T-cell (primary cell): ENCODE results near the gene MATN1. TPM values are rescaled to one million over a fixed set of nuclear protein-coding genes. Genes with fewer than 3 reads are reported as not detected.

ENCODE experiments used
- ATAC-seq, 4 experiments: fragments of 200-7000 bp in 3 of 4; fragments of 150-1000 bp in 1 of 4; cut with Tn5 transposase; replicated peaks in 1 of 4; 1 replicate in 3 of 4; 2 replicates in 1 of 4; pipeline ENCODE4 v1.10.0; 2021; ENCODE audit warnings: moderate library complexity in 3 of 4, mild to moderate bottlenecking in 2 of 4, moderate number of reproducible peaks in 1 of 4
- CTCF ChIA-PET, 2 donors: fragments of 300-600 bp; sonication (Branson Sonifier 250); formaldehyde crosslinking; loops; one replicate each; lab custom pipeline; 2022; ENCODE audit warnings: antibody characterized with exemption in 2 of 2; lab: Charles Lee
- POLR2A ChIA-PET, 2 donors: fragments of 300-600 bp; sonication (Branson Sonifier 250); formaldehyde crosslinking; loops; one replicate each; lab custom pipeline; 2022; ENCODE audit warnings: antibody characterized with exemption in 2 of 2; lab: Charles Lee
- DNase-seq, 35 experiments: peaks; one replicate each; pipeline versions ENCODE4 v3.0.0 to v3.0.0-alpha.2; 2013 to 2023
- H3K27ac ChIP-seq: one replicate; pipeline ENCODE4 v1.5.1; 2013; ENCODE audit warnings: low read length
- H3K27me3 ChIP-seq, 2 experiments: replicated peaks in 1 of 2; 1 replicate in 1 of 2; 2 replicates in 1 of 2; pipeline versions ENCODE4 v1.6.1 to v1.7.0; 2013; ENCODE audit warnings: low read length in 1 of 2, mixed read lengths in 1 of 2; ENCODE audit not compliant: control insufficient read depth in 2 of 2, insufficient read depth in 2 of 2; ENCODE audit errors: extremely low read depth in 1 of 2
- H3K36me3 ChIP-seq, 2 donors: 1 replicate in 1 of 2; 2 replicates in 1 of 2; pipeline versions ENCODE4 v1.6.1 to v1.7.0; 2013; ENCODE audit warnings: low read length in 1 of 2; ENCODE audit not compliant: control insufficient read depth in 2 of 2, insufficient read depth in 1 of 2; ENCODE audit errors: extremely low read depth in 1 of 2
- H3K4me1 ChIP-seq, 2 experiments: 1 replicate in 1 of 2; 2 replicates in 1 of 2; pipeline versions ENCODE4 v1.6.1 to v1.7.0; 2013; ENCODE audit warnings: low read length in 2 of 2, mixed read lengths in 1 of 2; ENCODE audit not compliant: insufficient read depth in 2 of 2, control insufficient read depth in 1 of 2; ENCODE audit errors: extremely low read depth in 1 of 2
- H3K4me3 ChIP-seq, 2 donors: 1 replicate in 1 of 2; 2 replicates in 1 of 2; pipeline versions ENCODE4 v1.5.1 to v1.7.0; 2013; ENCODE audit warnings: mild to moderate bottlenecking in 2 of 2, low read length in 1 of 2, moderate library complexity in 1 of 2; ENCODE audit not compliant: control insufficient read depth in 1 of 2; ENCODE audit errors: extremely low read depth in 1 of 2
- H3K9me3 ChIP-seq: 2 replicates; pipeline ENCODE4 v1.7.0; 2013
- H3K27ac Mint-ChIP-seq, 2 donors: one replicate each; pipeline ENCODE4 v1.8.0; 2020 to 2021; ENCODE audit warnings: mild to moderate bottlenecking in 2 of 2, mixed read lengths in 2 of 2
- H3K27me3 Mint-ChIP-seq, 2 donors: one replicate each; pipeline ENCODE4 v1.8.0; 2021 to 2022; ENCODE audit warnings: mixed read lengths in 2 of 2
- H3K36me3 Mint-ChIP-seq: one replicate; pipeline ENCODE4 v1.8.0; 2021; ENCODE audit warnings: mixed read lengths
- H3K4me1 Mint-ChIP-seq, 3 donors: one replicate each; pipeline ENCODE4 v1.8.0; 2020 to 2022; ENCODE audit warnings: mixed read lengths in 3 of 3, mild to moderate bottlenecking in 1 of 3
- H3K4me3 Mint-ChIP-seq, 3 donors: one replicate each; pipeline ENCODE4 v1.8.0; 2020 to 2022; ENCODE audit warnings: mild to moderate bottlenecking in 3 of 3, mixed read lengths in 3 of 3, moderate library complexity in 3 of 3
- H3K9me3 Mint-ChIP-seq, 3 donors: one replicate each; pipeline ENCODE4 v1.8.0; 2020 to 2022; ENCODE audit warnings: mixed read lengths in 3 of 3
- WGBS: methylation state at CpG from one replicate; pipeline ENCODE4 v1.1.5; 2013; ENCODE audit warnings: missing lambda C conversion rate; ENCODE audit not compliant: insufficient coverage; 5-methylcytosine and 5-hydroxymethylcytosine counted together
- total RNA-seq, 35 experiments: library from RNA in 6 of 35; stranded (reverse) in 6 of 35; fragments of 120-200 nt in 1 of 35; gene quantifications; one replicate each; pipeline versions ENCODE4 v1.2.1 to v1.2.4 and lab custom pipeline; 2013 to 2026

Gene MATN1
- total RNA-seq, 5 donors from 2014 or later (not counting 1 experiment from before 2014, with no cell fraction given): 0.20 to 5.5 (median 0.60) TPM

DNA sequence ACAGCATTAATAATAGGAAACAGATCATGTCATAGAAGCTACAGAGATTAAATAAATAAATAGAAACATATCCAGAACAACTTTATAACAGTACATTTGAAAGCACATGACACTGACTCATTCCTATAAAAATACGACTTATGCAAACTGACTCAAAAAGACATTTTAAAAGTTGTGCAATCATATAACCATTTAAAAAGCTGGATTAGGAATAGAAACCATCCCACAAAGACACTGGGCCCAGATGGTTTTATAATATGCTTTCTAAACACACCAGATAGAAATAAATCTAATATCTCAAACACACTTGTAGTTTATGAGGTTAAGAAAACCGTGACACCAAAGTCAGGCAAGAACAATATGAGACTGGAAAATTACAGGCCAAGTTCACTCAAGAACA is 47.6 kb downstream of the MATN1 start:
- Mint-ChIP-seq H3K4me1 (no peaks in the 10 kb centered on the region), H3K4me3 (no peak overlapping the region), H3K27ac (no peak overlapping the region), H3K27me3 (peaks cover 27 to 35% of the 10 kb centered on the region in 2 donors), H3K9me3 (peaks cover 7 to 23% (median 8%) of the 10 kb centered on the region in 3 donors), H3K36me3 (peaks cover 4% of the 10 kb centered on the region)
- Histone ChIP-seq H3K4me3 (no peak overlapping the region), H3K27ac (no peak overlapping the region), H3K36me3 (no peaks in the 10 kb centered on the region), H3K27me3 (peaks cover 2 to 33% of the 10 kb centered on the region in 2 experiments), H3K9me3 (no peaks in the 10 kb centered on the region), H3K4me1 (no peaks in the 10 kb centered on the region)
- CTCF ChIA-PET: no interaction called here
- DNase-seq (no peak), ATAC-seq (no peak)
- WGBS: no CpG with 5 or more reads among the region's 2 CpGs
- POLR2A ChIA-PET: no interaction called here

DNA sequence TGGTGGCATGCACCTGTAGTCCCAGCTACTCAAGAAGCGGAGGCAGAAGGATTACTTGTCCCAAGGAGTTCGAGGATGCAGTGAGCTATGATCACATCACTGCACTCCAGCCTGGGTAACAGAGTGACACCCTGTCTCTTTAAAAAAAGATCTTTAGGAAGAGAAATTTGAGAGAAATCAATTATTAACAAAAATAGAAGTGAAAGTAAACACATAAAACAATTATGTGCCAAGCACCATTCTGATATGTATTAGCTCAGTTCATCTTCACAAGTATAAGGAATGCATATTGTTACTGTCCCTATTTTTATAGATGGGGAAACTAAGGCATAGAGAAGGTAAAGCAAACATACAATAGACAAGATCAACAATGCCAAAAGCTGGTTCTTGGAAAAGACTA is 48.1 kb downstream of the MATN1 start:
- Histone ChIP-seq H3K27ac (no peak overlapping the region), H3K36me3 (no peaks in the 10 kb centered on the region), H3K4me1 (no peaks in the 10 kb centered on the region), H3K9me3 (no peaks in the 10 kb centered on the region), H3K4me3 (no peak overlapping the region), H3K27me3 (peaks cover 2 to 37% of the 10 kb centered on the region in 2 experiments)
- WGBS: 100% methylated on average over 1 of the region's 2 CpGs
- DNase-seq (no peak), ATAC-seq (no peak)
- Mint-ChIP-seq H3K36me3 (peaks cover 4% of the 10 kb centered on the region), H3K4me3 (no peak overlapping the region), H3K4me1 (no peaks in the 10 kb centered on the region), H3K27me3 (peaks cover 27 to 38% of the 10 kb centered on the region in 2 donors), H3K27ac (no peak overlapping the region), H3K9me3 (peaks cover 7 to 23% (median 8%) of the 10 kb centered on the region in 3 donors)
- CTCF ChIA-PET: no interaction called here
- POLR2A ChIA-PET: no interaction called here

DNA sequence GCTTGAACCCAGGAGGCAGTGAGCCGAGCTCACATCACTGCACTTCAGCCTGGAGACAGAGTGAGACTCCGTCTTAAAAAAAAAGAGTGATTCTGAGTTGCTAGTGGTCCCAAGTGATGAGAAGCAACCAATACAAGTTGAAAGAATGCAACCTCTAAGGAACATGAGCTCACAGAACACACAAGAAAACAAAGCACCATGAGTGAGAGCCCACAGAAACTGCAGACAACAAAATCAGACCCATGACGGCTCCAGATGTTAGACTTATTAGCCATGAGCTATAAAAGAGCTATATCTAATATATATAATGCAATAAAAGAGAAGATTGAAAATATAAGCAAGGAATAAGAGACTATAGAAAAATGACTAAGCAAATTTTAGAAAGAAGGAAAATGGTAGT is 50.0 kb downstream of the MATN1 start:
- H3K9me3 ChIP-seq: no peaks in the 10 kb centered on the region
- no peaks in the 10 kb centered on the region for H3K4me1 ChIP-seq
- H3K4me1 Mint-ChIP-seq: no peaks in the 10 kb centered on the region
- no peaks in the 10 kb centered on the region for H3K36me3 ChIP-seq
- H3K27ac Mint-ChIP-seq: no peak overlapping the region
- CTCF ChIA-PET: interaction anchor here in 1 of 2 donors (0.6 kb wide), 2 partner anchors 130 to 303 kb away, joined by 4 to 6 read pairs; no protein-coding TSS in a partner anchor
- peaks cover 4% of the 10 kb centered on the region for H3K36me3 Mint-ChIP-seq
- H3K27me3 ChIP-seq: peaks cover 2 to 31% of the 10 kb centered on the region in 2 experiments
- POLR2A ChIA-PET: no interaction called here
- no peak overlapping the region for H3K4me3 ChIP-seq
- H3K4me3 Mint-ChIP-seq: no peak overlapping the region
- DNase-seq (no peak), ATAC-seq (no peak)
- H3K27ac ChIP-seq: no peak overlapping the region
- H3K9me3 Mint-ChIP-seq: peaks cover 7 to 23% (median 8%) of the 10 kb centered on the region in 3 donors
- 100% methylated on average over 1 of the region's 3 CpGs for WGBS
- peaks cover 29 to 46% of the 10 kb centered on the region in 2 donors for H3K27me3 Mint-ChIP-seq

GRCh38 chr1:30672661-30673060 is 50.7 kb downstream of the MATN1 start:
- Histone ChIP-seq H3K27ac (no peak overlapping the region), H3K27me3 (peaks cover 2 to 28% of the 10 kb centered on the region in 2 experiments), H3K4me1 (no peaks in the 10 kb centered on the region), H3K9me3 (no peaks in the 10 kb centered on the region), H3K36me3 (no peaks in the 10 kb centered on the region), H3K4me3 (no peak overlapping the region)
- Mint-ChIP-seq H3K9me3 (peaks cover 7 to 23% (median 8%) of the 10 kb centered on the region in 3 donors), H3K4me1 (no peaks in the 10 kb centered on the region), H3K4me3 (no peak overlapping the region), H3K27me3 (peaks cover 23 to 46% of the 10 kb centered on the region in 2 donors), H3K27ac (no peak overlapping the region), H3K36me3 (peaks cover 4% of the 10 kb centered on the region)
- no CpG with 5 or more reads among the region's 1 CpG for WGBS
- DNase-seq: no peak
- CTCF ChIA-PET: no interaction called here
- no peak for ATAC-seq
- POLR2A ChIA-PET: no interaction called here

GRCh38 chr1:30670240-30671060 is 52.9 kb downstream of the MATN1 start:
- POLR2A ChIA-PET: no interaction called here
- H3K36me3 ChIP-seq: no peaks in the 10 kb centered on the region
- peaks cover 17 to 38% of the 10 kb centered on the region in 2 donors for H3K27me3 Mint-ChIP-seq
- no peaks in the 10 kb centered on the region for H3K4me1 Mint-ChIP-seq
- no peak overlapping the region for H3K4me3 Mint-ChIP-seq
- H3K27ac ChIP-seq: no peak overlapping the region
- CTCF ChIA-PET: no interaction called here
- H3K27me3 ChIP-seq: peaks cover 2 to 28% of the 10 kb centered on the region in 2 experiments
- DNase-seq (no peak), ATAC-seq (no peak)
- no peaks in the 10 kb centered on the region for H3K9me3 ChIP-seq
- H3K4me1 ChIP-seq: no peaks in the 10 kb centered on the region
- 59% methylated on average over 6 of the region's 9 CpGs for WGBS
- H3K9me3 Mint-ChIP-seq: peaks cover 7 to 18% (median 8%) of the 10 kb centered on the region in 3 donors
- no peak overlapping the region for H3K4me3 ChIP-seq
- no peak overlapping the region for H3K27ac Mint-ChIP-seq
- peaks cover 4% of the 10 kb centered on the region for H3K36me3 Mint-ChIP-seq

- Mint-ChIP-seq H3K4me1 (no peaks in the 10 kb centered on the region), H3K4me3 (no peak overlapping the region), H3K27me3 (peaks cover 17 to 26% of the 10 kb centered on the region in 2 donors), H3K36me3 (peaks cover 2% of the 10 kb centered on the region), H3K27ac (no peak overlapping the region), H3K9me3 (peaks cover 3 to 11% (median 4%) of the 10 kb centered on the region in 3 donors)
- ChIA-PET CTCF (no interaction called here), POLR2A (no interaction called here)
- H3K4me1 ChIP-seq: no peaks in the 10 kb centered on the region
- no peak for DNase-seq
- no peak overlapping the region for H3K4me3 ChIP-seq
- H3K27me3 ChIP-seq: peaks cover 2 to 34% of the 10 kb centered on the region in 2 experiments
- ATAC-seq: no peak
- no peaks in the 10 kb centered on the region for H3K36me3 ChIP-seq
- H3K9me3 ChIP-seq: no peaks in the 10 kb centered on the region
- H3K27ac ChIP-seq: no peak overlapping the region
- 80% methylated on average over 6 of the region's 6 CpGs for whole genome bisulfite sequencing
Measured at GRCh38 chr1:30668546-30669327, 54.6 kb downstream of the MATN1 start.
